IPS-18c (cell line): ENCODE results near the gene TEX28.
"Not testable (repeated sequence)": the region's sequence is repeated elsewhere in the genome, so short reads cannot be mapped to it uniquely, and the experiment has no call there.

Experiments
- H3K4me3 ChIP-seq: 2 replicates; pipeline ENCODE4 v1.7.0; 2013; ENCODE audit warnings: low read depth, mild to moderate bottlenecking, low read length, moderate library complexity; ENCODE audit not compliant: insufficient read depth
- H3K9me3 ChIP-seq: one replicate; pipeline ENCODE4 v1.6.1; 2013; ENCODE audit warnings: mild to moderate bottlenecking, low read length, moderate library complexity; ENCODE audit not compliant: control insufficient read depth, insufficient read depth

The TEX28 gene

DNA sequence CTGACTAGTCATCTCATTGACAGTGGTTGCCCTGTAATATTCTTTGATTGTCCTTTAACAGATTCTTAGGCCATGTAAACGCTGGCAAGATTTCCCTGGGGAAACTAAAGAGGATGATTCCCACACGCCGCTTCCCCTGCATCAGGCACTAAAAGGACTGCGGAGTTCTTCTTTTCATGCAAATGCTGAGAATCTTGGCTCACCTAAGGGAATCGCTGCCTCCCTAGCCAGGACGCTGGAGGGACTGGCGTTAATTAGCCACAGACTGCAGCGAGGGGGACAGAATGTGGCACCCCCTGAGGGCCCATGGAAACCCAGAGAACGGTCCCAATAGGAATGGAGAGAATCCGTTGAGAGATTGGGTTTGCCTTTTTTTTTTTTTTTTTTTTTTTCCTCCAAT lies 8.5 kb downstream of the TEX28 start:
- H3K4me3 ChIP-seq, H3K9me3 ChIP-seq: not testable (repeated sequence)

DNA sequence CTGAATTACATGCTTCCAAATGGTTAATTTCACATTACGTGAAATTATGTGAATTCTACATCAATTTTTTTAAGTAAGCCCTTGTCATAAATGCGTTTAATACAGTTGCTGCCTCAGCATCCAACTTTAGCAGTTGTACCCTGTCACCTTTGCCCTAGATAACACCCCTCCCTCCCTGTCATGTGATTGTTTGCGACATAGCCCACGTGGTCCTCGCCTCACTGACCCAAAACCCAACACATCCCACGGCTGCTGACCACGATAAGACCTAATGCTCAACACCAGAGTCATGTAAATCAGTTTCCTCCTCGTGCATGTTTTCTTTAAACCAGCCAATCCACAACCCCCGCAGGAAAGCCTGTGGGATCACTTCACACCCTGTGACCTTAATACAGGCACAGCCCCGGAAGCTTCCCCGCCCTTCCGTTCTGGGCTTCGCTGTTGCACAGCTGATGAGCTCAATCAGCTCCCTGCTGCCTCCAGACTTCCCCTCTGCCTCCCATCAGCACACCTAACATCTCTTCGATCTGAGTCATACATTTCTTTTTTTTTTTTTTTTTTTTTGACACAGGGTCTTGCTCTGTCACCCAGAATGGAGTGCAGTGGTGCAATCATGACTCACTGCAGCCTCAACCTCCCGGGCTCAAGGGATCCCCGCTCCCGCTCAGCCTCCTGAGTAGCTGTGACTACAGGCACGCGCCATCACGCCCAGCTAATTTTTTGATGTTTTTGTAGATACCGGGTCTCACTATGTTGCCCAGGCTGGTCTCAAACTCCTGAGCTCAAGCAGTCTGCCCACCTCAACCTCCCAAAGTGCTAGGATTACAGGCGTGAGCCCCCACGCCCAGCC lies 10.2 kb downstream of the TEX28 start:
- H3K4me3 ChIP-seq, H3K9me3 ChIP-seq: not testable (repeated sequence)

GRCh38 chrX:154269245-154269644 lies 25.7 kb downstream of the TEX28 start:
- not testable (repeated sequence) for H3K9me3 ChIP-seq, H3K4me3 ChIP-seq

DNA sequence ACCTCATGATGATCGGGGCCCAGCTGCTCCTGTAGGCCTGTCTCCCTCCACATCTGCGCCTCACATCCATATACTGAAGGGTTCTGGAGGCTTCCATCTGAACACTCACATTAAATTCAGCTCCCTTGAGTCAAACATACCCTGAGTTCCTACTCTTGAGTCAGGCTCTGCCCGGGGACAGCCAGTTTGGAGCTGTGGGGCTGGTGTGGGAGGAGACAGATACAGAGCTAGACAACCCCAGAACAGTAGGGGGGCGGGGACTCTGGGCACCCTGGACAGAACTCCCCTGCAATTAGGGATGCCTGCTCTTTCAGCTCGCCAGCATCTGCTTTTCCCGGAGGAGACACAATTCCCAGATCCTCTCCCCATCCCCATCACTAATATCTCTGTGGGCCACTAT lies 31.9 kb downstream of the TEX28 start:
- not testable (repeated sequence) for H3K9me3 ChIP-seq, H3K4me3 ChIP-seq

DNA sequence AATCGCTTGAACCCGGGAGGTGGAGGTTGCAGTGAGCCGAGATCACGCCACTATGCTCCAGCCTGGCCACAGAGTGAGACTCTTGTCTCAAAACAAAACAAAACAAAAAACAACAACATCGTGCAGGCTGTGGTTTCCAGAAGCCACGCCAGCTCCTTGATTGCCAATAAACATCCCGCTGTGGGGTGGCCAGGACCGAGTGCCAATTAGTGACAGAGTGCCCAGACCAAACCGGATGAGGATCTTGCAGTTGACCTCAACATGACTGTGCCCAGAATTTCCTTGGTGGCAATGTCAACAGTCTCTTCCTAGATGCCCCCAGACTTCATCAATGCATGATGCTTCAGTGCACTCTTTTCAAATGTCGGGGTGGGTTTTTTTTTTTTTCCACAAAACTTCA lies 36.2 kb downstream of the TEX28 start:
- H3K9me3 ChIP-seq, H3K4me3 ChIP-seq: not testable (repeated sequence)

GRCh38 chrX:154257282-154257681 lies 37.6 kb downstream of the TEX28 start, which contains the start of gene OPN1MW3:
Gene OPN1MW3 (plus strand): TSS chrX:154257582. CDS start chrX:154257620, 38 bp downstream.
- not testable (repeated sequence) for H3K9me3 ChIP-seq, H3K4me3 ChIP-seq

- not testable (repeated sequence) for H3K4me3 ChIP-seq, H3K9me3 ChIP-seq
These were observed 46.8 kb downstream of the TEX28 start for GRCh38 chrX:154248076-154248475.

DNA sequence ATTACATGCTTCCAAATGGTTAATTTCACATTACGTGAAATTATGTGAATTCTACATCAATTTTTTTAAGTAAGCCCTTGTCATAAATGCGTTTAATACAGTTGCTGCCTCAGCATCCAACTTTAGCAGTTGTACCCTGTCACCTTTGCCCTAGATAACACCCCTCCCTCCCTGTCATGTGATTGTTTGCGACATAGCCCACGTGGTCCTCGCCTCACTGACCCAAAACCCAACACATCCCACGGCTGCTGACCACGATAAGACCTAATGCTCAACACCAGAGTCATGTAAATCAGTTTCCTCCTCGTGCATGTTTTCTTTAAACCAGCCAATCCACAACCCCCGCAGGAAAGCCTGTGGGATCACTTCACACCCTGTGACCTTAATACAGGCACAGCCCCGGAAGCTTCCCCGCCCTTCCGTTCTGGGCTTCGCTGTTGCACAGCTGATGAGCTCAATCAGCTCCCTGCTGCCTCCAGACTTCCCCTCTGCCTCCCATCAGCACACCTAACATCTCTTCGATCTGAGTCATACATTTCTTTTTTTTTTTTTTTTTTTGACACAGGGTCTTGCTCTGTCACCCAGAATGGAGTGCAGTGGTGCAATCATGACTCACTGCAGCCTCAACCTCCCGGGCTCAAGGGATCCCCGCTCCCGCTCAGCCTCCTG lies 47.4 kb downstream of the TEX28 start:
- not testable (repeated sequence) for H3K9me3 ChIP-seq, H3K4me3 ChIP-seq

DNA sequence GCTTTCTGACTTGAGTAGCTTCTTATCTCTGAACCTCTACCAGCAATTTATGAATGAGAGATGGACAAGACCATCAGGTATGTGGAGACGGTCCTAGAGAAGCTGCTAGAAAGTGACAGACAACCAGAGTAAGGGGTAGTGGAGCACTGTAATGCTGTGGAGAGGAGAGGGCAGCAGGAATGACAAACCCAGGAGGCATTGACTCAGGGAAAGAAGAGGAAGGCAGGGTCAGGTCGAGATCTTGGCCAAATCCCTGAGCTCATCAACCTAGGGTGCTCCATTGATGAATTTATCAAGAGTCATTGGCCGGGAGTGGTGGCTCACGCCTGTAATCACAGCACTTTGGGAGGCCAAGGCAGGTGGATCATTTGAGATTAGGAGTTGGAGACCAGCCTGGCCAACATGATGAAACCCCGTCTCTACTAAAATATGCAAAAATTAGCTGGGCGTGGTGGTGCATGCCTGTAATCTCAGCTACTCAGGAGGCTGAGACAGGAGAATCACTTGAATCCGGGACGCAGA lies 54.9 kb downstream of the TEX28 start:
- not testable (repeated sequence) for H3K9me3 ChIP-seq, H3K4me3 ChIP-seq

DNA sequence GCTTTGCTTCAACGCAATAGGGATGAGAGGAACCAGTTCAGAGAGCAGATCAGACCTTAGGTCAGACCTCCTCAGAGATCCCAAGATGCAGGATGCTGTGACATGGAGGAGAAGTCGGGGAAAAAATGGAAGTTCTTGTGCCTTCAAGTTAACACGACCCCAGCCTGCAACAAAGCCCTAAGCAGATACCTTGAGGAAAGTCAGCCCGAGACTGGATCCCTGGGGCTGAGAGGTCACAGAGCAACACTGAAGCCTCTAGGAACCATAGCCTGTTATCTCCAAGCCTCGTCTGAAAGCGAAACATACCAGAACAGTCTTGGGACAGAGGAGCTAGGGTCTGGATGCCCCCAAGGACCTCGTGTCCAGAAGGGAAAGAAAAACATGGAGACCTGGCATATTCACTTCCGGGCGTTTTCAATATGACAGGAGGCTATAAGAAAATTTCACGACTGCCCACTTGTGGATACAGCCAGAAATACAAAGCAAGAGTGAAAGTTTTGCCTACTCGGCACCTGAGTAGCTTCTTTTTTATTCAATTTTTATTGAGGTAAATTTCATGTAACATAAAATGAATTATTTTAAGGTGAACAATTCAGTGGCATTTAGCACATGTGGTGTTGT lies 55.9 kb downstream of the TEX28 start:
- H3K9me3 ChIP-seq, H3K4me3 ChIP-seq: not testable (repeated sequence)

DNA sequence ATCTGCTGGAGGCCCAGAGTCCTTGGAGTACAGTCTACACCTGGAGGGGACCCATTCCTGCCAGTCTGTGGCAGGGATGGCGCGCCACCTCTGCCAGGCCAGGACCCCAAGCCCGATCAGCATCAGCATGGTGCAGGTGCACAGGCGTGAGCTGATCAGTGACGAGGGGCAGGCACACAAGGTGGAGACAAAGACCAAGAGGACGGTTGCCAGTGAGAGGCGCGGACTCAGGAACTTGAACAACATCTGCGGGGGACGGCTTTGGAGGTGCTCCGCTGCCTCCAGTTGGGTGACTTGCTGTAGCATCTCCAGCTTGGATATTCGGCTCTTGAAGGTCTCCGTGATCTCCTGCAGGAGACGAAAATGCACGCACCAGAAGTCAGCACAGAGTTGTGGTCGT lies 61.3 kb downstream of the TEX28 start:
- H3K9me3 ChIP-seq, H3K4me3 ChIP-seq: not testable (repeated sequence)

DNA sequence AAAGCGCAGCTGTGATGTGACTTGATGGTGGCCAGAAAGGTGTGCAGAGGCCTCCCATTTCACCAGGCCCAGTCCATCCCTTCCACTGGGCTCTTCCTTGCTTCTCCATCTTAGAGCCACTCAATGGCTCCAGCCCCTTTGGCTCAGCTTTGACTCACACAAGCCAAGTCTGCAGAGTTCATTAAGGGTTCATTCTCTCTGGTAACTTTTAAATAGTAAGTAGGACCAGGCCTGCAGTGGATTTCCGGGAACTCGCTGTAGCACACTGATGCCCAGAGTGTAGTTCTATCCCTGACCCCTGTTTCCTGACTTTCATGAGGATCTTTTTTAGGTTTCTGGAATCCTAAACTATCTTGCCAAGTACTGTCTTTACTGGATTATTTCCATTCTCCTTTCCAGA lies 63.5 kb downstream of the TEX28 start:
- H3K4me3 ChIP-seq, H3K9me3 ChIP-seq: not testable (repeated sequence)

- not testable (repeated sequence) for H3K9me3 ChIP-seq, H3K4me3 ChIP-seq
These were observed 68.2 kb downstream of the TEX28 start for GRCh38 chrX:154226706-154227105.

GRCh38 chrX:154225292-154225691 lies 69.6 kb downstream of the TEX28 start:
- H3K9me3 ChIP-seq, H3K4me3 ChIP-seq: not testable (repeated sequence)
